ENCODE data around the gene CENPC. TPM values are rescaled to one million over a fixed set of nuclear protein-coding genes. Genes with fewer than 3 reads are reported as not detected.
"Not testable (repeated sequence)": the region's sequence is repeated elsewhere in the genome, so short reads cannot be mapped to it uniquely, and the experiment has no call there.

Gene CENPC
- total RNA-seq, 1 experiment from 2014 or later, result 19.1 TPM

GRCh38 chr4:67448621-67449020 lies 96.7 kb downstream of the CENPC start (continued):
- TF ChIP-seq E2F1 (CRISPR knock-in tag; IDR thresholded peaks at IDR 0.05) (no peak), CBFB (CRISPR knock-in tag; IDR thresholded peaks at IDR 0.05; ENCODE audit: low read depth) (no peak), ZNF263 (CRISPR knock-in tag; IDR thresholded peaks at IDR 0.05; ENCODE audit: low read depth) (no peak), ZSCAN18 (CRISPR knock-in tag; IDR thresholded peaks at IDR 0.05) (no peak)

- Mint-ChIP-seq H3K9me3 (peaks cover 11% of the 10 kb centered on the region), H3K27ac (no peak overlapping the region), H3K4me1 (no peaks in the 10 kb centered on the region), H3K36me3 (peaks cover 3% of the 10 kb centered on the region; the same call in 1 of the 2 replicates), H3K4me3 (no peak overlapping the region), H3K27me3 (ENCODE audit: low read depth) (0 out of 2 replicates have a peak, but pooled peaks cover 3% of the 10 kb centered on the region)
- no peak for ATAC-seq
- TF ChIP-seq FOXP1 (CRISPR knock-in tag; IDR thresholded peaks at IDR 0.05; ENCODE audit: borderline replicate concordance) (no peak), TEAD1 (CRISPR knock-in tag; IDR thresholded peaks at IDR 0.05) (no peak), STAT6 (CRISPR knock-in tag; conservative IDR thresholded peaks at IDR 0.05; ENCODE audit: low read depth) (no peak), AFF4 (CRISPR knock-in tag; IDR thresholded peaks at IDR 0.05; ENCODE audit: borderline replicate concordance) (no peak), ZNF263 (CRISPR knock-in tag; IDR thresholded peaks at IDR 0.05; ENCODE audit: low read depth) (no peak), GRHL2 (CRISPR knock-in tag; IDR thresholded peaks at IDR 0.05; ENCODE audit: insufficient replicate concordance, severe bottlenecking) (no peak)
- POLR2A ChIA-PET, result no interaction called here
- no peak for DNase-seq (ENCODE audit: low spot score)
- CTCF ChIA-PET, result no interaction called here
These were observed 97.4 kb downstream of the CENPC start for GRCh38 chr4:67447873-67448272.

- CTCF ChIA-PET, result no interaction called here
- POLR2A ChIA-PET, result no interaction called here
- no peak overlapping the region for H3K27ac Mint-ChIP-seq
- no peak for ATAC-seq
- no peak for TF ChIP-seq SOX15 (CRISPR knock-in tag; IDR thresholded peaks at IDR 0.05)
- no peak for TF ChIP-seq E2F5 (CRISPR knock-in tag; IDR thresholded peaks at IDR 0.05)
- no peak for TF ChIP-seq GABPB1 (CRISPR knock-in tag; IDR thresholded peaks at IDR 0.05)
- no peak for TF ChIP-seq ZNF121 (CRISPR knock-in tag; IDR thresholded peaks at IDR 0.05)
- no peak for TF ChIP-seq CREM (CRISPR knock-in tag; IDR thresholded peaks at IDR 0.05)
- 0 out of 2 replicates have a peak, but pooled peaks cover 3% of the 10 kb centered on the region for H3K27me3 Mint-ChIP-seq (ENCODE audit: low read depth)
- no peak for DNase-seq (ENCODE audit: low spot score)
- H3K4me1 Mint-ChIP-seq, result no peaks in the 10 kb centered on the region
- H3K36me3 Mint-ChIP-seq, result peaks cover 3% of the 10 kb centered on the region; the same call in 1 of the 2 replicates
- H3K9me3 Mint-ChIP-seq, result peaks cover 11% of the 10 kb centered on the region
- H3K4me3 Mint-ChIP-seq, result no peak overlapping the region
These were observed 98.5 kb downstream of the CENPC start for GRCh38 chr4:67446811-67447210.

- DNase-seq (ENCODE audit: low spot score); H3K27me3 Mint-ChIP-seq (ENCODE audit: low read depth); POLR2A ChIA-PET; H3K27ac Mint-ChIP-seq; H3K36me3 Mint-ChIP-seq; H3K4me1 Mint-ChIP-seq: not testable (repeated sequence)
- ATAC-seq, result peak; percentile 98
- CTCF ChIA-PET, result interaction anchor here (0.5 kb wide), 1 partner anchor 27 kb away, joined by 3 read pairs; no protein-coding TSS in a partner anchor
- H3K9me3 Mint-ChIP-seq, result peaks cover 11% of the 10 kb centered on the region
- H3K4me3 Mint-ChIP-seq, result peak overlapping the region; percentile 52
These were observed 99.4 kb downstream of the CENPC start for GRCh38 chr4:67445881-67446280.

Measured in WTC11 (cell line).